ENCODE results near the gene SUGCT. TPM values are rescaled to one million over a fixed set of nuclear protein-coding genes. Genes with fewer than 3 reads are reported as not detected.

Gene SUGCT
- total RNA-seq, 2 experiments from 2014 or later, result 0.95 to 1.2 TPM

GRCh38 chr7:40808378-40808942 is 673.7 kb downstream of the SUGCT start:
- Histone ChIP-seq H3K4me1 (ENCODE audit: insufficient read depth, low read length) (no peaks in the 10 kb centered on the region), H3K36me3 (ENCODE audit: insufficient read depth, low read length) (no peaks in the 10 kb centered on the region), H3K9me3 (ENCODE audit: control insufficient read depth in 1 of 2, insufficient read depth in 1 of 2, low read length in 2 of 2) (no peaks in the 10 kb centered on the region), H3K27ac (ENCODE audit: low read depth in 1 of 2, low read length in 2 of 2) (no peak overlapping the region), H3K27me3 (ENCODE audit: control insufficient read depth in 1 of 2, insufficient read depth in 2 of 2, low read length in 2 of 2) (no peaks in the 10 kb centered on the region), H3K4me3 (ENCODE audit: low read length) (no peak overlapping the region)
- no peak for ATAC-seq (ENCODE audit: poor library complexity)
- DNase-seq, result no peak
- H3K4me3 Mint-ChIP-seq, result no peak overlapping the region
- peaks cover 16% of the 10 kb centered on the region for H3K9me3 Mint-ChIP-seq
- intact Hi-C loops (cut with DNase I, micrococcal nuclease), result no loop called here
- no peaks in the 10 kb centered on the region for H3K36me3 Mint-ChIP-seq (ENCODE audit: low read depth)
- no peak for TF ChIP-seq CTCF (IDR thresholded peaks at IDR 0.05)
- no peaks in the 10 kb centered on the region for H3K4me1 Mint-ChIP-seq (ENCODE audit: low read depth)
- ChIA-PET POLR2A (no interaction called here), CTCF (no interaction called here)
- no peak overlapping the region for H3K27ac Mint-ChIP-seq
- no peaks in the 10 kb centered on the region for H3K27me3 Mint-ChIP-seq

- H3K27ac Mint-ChIP-seq, result no peak overlapping the region
Observed at GRCh38 chr7:40810274-40810673, 675.5 kb downstream of the SUGCT start.

GRCh38 chr7:40811666-40812065 is 676.9 kb downstream of the SUGCT start:
- Mint-ChIP-seq H3K4me3 (no peak overlapping the region), H3K27ac (no peak overlapping the region), H3K27me3 (no peaks in the 10 kb centered on the region), H3K36me3 (ENCODE audit: low read depth) (no peaks in the 10 kb centered on the region), H3K4me1 (ENCODE audit: low read depth) (no peaks in the 10 kb centered on the region), H3K9me3 (peaks cover 19% of the 10 kb centered on the region)
- POLR2A ChIA-PET, result no interaction called here
- no peak for DNase-seq
- no peaks in the 10 kb centered on the region for H3K4me1 ChIP-seq (ENCODE audit: insufficient read depth, low read length)
- H3K27ac ChIP-seq (ENCODE audit: low read depth in 1 of 2, low read length in 2 of 2), result no peak overlapping the region
- CTCF ChIA-PET, result no interaction called here
- ATAC-seq (ENCODE audit: poor library complexity), result no peak
- no peaks in the 10 kb centered on the region for H3K36me3 ChIP-seq (ENCODE audit: insufficient read depth, low read length)
- H3K4me3 ChIP-seq (ENCODE audit: low read length), result no peak overlapping the region
- peaks cover 0 to 13% of the 10 kb centered on the region in 2 experiments for H3K9me3 ChIP-seq (ENCODE audit: control insufficient read depth in 1 of 2, insufficient read depth in 1 of 2, low read length in 2 of 2)
- no peaks in the 10 kb centered on the region for H3K27me3 ChIP-seq (ENCODE audit: control insufficient read depth in 1 of 2, insufficient read depth in 2 of 2, low read length in 2 of 2)
- no peak for TF ChIP-seq CTCF (IDR thresholded peaks at IDR 0.05)
- intact Hi-C loops (cut with DNase I, micrococcal nuclease), result no loop called here

More at GRCh38 chr7:40810274-40810673, 675.5 kb downstream of the SUGCT start:
- Histone ChIP-seq H3K4me1 (ENCODE audit: insufficient read depth, low read length) (no peaks in the 10 kb centered on the region), H3K27me3 (ENCODE audit: control insufficient read depth in 1 of 2, insufficient read depth in 2 of 2, low read length in 2 of 2) (no peaks in the 10 kb centered on the region), H3K4me3 (ENCODE audit: low read length) (no peak overlapping the region), H3K36me3 (ENCODE audit: insufficient read depth, low read length) (no peaks in the 10 kb centered on the region), H3K9me3 (ENCODE audit: control insufficient read depth in 1 of 2, insufficient read depth in 1 of 2, low read length in 2 of 2) (peaks cover 0 to 5% of the 10 kb centered on the region in 2 experiments), H3K27ac (ENCODE audit: low read depth in 1 of 2, low read length in 2 of 2) (no peak overlapping the region)
- TF ChIP-seq CTCF (IDR thresholded peaks at IDR 0.05), result no peak
- Mint-ChIP-seq H3K27me3 (no peaks in the 10 kb centered on the region), H3K36me3 (ENCODE audit: low read depth) (no peaks in the 10 kb centered on the region), H3K9me3 (peaks cover 19% of the 10 kb centered on the region), H3K4me1 (ENCODE audit: low read depth) (no peaks in the 10 kb centered on the region), H3K4me3 (no peak overlapping the region)
- intact Hi-C loops (cut with DNase I, micrococcal nuclease), result no loop called here
- ChIA-PET POLR2A (no interaction called here), CTCF (interaction anchor here (0.7 kb wide), 1 partner anchor 222 kb away, joined by 3 read pairs; no protein-coding TSS in a partner anchor)
- no peak for DNase-seq
- ATAC-seq (ENCODE audit: poor library complexity), result no peak
